ENCODE data around the gene TMC1.

GRCh38 chr9:72527801-72528195, 6.4 kb downstream of the TMC1 start:
- no peak for TF ChIP-seq CTCF (IDR thresholded peaks at IDR 0.05)
- TF ChIP-seq POLR2A (IDR thresholded peaks at IDR 0.05), result no peak

Data from stomach (tissue), 4 donors.